Retinal pigment epithelial cell (primary cell): ENCODE measurements around the gene CCKAR.

Source experiments
- DNase-seq: peaks from one replicate; pipeline ENCODE4 v3.0.0-alpha.2; 2010; ENCODE audit warnings: low read depth
- H3K4me3 ChIP-seq: 2 replicates; pipeline ENCODE4 v1.5.1; 2011; ENCODE audit warnings: mild to moderate bottlenecking, low read length, control low read depth, moderate library complexity
- CTCF ChIP-seq: conservative IDR thresholded peaks from 2 replicates; pipeline ENCODE4 v1.5.1; 2011; ENCODE audit warnings: low read depth, low read length, control low read depth, inconsistent platforms

Gene CCKAR

GRCh38 chr4:26491449-26492170, 1.3 kb upstream of the CCKAR start:
- DNase-seq = no peak
- H3K4me3 ChIP-seq = no peak overlapping the region
- no peak for TF ChIP-seq CTCF

- no peak overlapping the region for H3K4me3 ChIP-seq
- no peak for TF ChIP-seq CTCF
- no peak for DNase-seq
Observed at GRCh38 chr4:26490960-26491284, 638 bp upstream of the CCKAR start.

- no peak overlapping the region for H3K4me3 ChIP-seq
- no peak for DNase-seq
- TF ChIP-seq CTCF = no peak
Observed at GRCh38 chr4:26489101-26489985, 941 bp downstream of the CCKAR start.

GRCh38 chr4:26485684-26486083, 4.6 kb downstream of the CCKAR start:
- no peak overlapping the region for H3K4me3 ChIP-seq
- DNase-seq = no peak
- TF ChIP-seq CTCF = no peak

- no peak for DNase-seq
- H3K4me3 ChIP-seq = no peak overlapping the region
- no peak for TF ChIP-seq CTCF
Observed at GRCh38 chr4:26484516-26484915, 5.8 kb downstream of the CCKAR start.

GRCh38 chr4:26484032-26484515, 6.2 kb downstream of the CCKAR start:
- DNase-seq = no peak
- no peak for TF ChIP-seq CTCF
- no peak overlapping the region for H3K4me3 ChIP-seq
